B cell (primary cell): ENCODE data around the gene SENP5. TPM values are rescaled to one million over a fixed set of nuclear protein-coding genes. Genes with fewer than 3 reads are reported as not detected.
A peak's percentile ranks its signal among the peaks of the same experiment; 100 is the strongest.

Experiments used
- ATAC-seq: fragments of 200-7000 bp; cut with Tn5 transposase; one replicate; pipeline ENCODE4 v1.10.0; 2021; ENCODE audit warnings: low read depth, mild to moderate bottlenecking, moderate number of reproducible peaks, moderate library complexity
- CTCF ChIA-PET: fragments of 350-600 bp; sonication (Branson Sonifier 250); formaldehyde crosslinking; loops from one replicate; lab custom pipeline; 2021; ENCODE audit warnings: antibody characterized with exemption, inconsistent platforms; lab: Charles Lee
- POLR2A ChIA-PET: fragments of 350-600 bp; sonication (Branson Sonifier 250); formaldehyde crosslinking; loops from one replicate; lab custom pipeline; 2021; ENCODE audit warnings: antibody characterized with exemption; lab: Charles Lee
- DNase-seq: peaks from one replicate; pipeline ENCODE4 v3.0.0; 2013
- H2AFZ ChIP-seq: 2 replicates; pipeline ENCODE4 v1.6.1; 2012; ENCODE audit warnings: mild to moderate bottlenecking, low read depth, low read length; ENCODE audit not compliant: insufficient read depth, poor library complexity, severe bottlenecking
- H3K27ac ChIP-seq, 2 donors: 1 replicate in 1 of 2; 2 replicates in 1 of 2; pipeline ENCODE4 v1.5.1; 2012 to 2013; ENCODE audit warnings: low read length in 2 of 2, mild to moderate bottlenecking in 2 of 2, moderate library complexity in 1 of 2
- H3K27me3 ChIP-seq, 4 experiments: fragments of 200-600 bp in 1 of 4; sonication (generic) in 1 of 4; replicated peaks in 1 of 4; 1 replicate in 2 of 4; 2 replicates in 2 of 4; pipeline versions ENCODE4 v1.6.1 to v1.7.0; 2013 to 2016; ENCODE audit warnings: low read length in 3 of 4, mild to moderate bottlenecking in 2 of 4, mixed read lengths in 1 of 4, moderate library complexity in 1 of 4; ENCODE audit not compliant: insufficient read depth in 4 of 4, control insufficient read depth in 3 of 4; ENCODE audit errors: control extremely low read depth in 1 of 4
- H3K36me3 ChIP-seq, 2 experiments: replicated peaks in 1 of 2; 1 replicate in 1 of 2; 2 replicates in 1 of 2; pipeline versions ENCODE4 v1.6.1 to v1.7.1; 2013; ENCODE audit warnings: low read length in 1 of 2; ENCODE audit not compliant: insufficient read depth in 2 of 2, control insufficient read depth in 1 of 2; ENCODE audit errors: control extremely low read depth in 1 of 2, extremely low read depth in 1 of 2
- H3K4me1 ChIP-seq, 2 donors: fragments of 200-600 bp in 1 of 2; sonication (generic) in 1 of 2; 1 replicate in 1 of 2; 2 replicates in 1 of 2; pipeline versions ENCODE4 v1.5.1 to v1.6.1; 2013 to 2017; ENCODE audit warnings: low read length in 2 of 2; ENCODE audit not compliant: control insufficient read depth in 2 of 2, insufficient read depth in 2 of 2
- H3K4me2 ChIP-seq: replicated peaks from 2 replicates; pipeline ENCODE3; 2012; ENCODE audit warnings: mild to moderate bottlenecking, low read depth, low read length; ENCODE audit not compliant: poor library complexity, severe bottlenecking
- H3K4me3 ChIP-seq, 5 experiments: fragments of 200-600 bp in 1 of 5; sonication (generic) in 1 of 5; 1 replicate in 3 of 5; 2 replicates in 2 of 5; pipeline versions ENCODE4 v1.5.1 to v1.7.0; 2011 to 2016; ENCODE audit warnings: low read length in 4 of 5, mild to moderate bottlenecking in 4 of 5, low read depth in 2 of 5, control low read depth in 1 of 5, moderate library complexity in 1 of 5; ENCODE audit not compliant: insufficient read depth in 1 of 5; ENCODE audit errors: control extremely low read depth in 1 of 5, extremely low read depth in 1 of 5
- H3K79me2 ChIP-seq: fragments of 200-600 bp; sonication (generic); one replicate; pipeline ENCODE4 v1.6.0; 2016; ENCODE audit warnings: low read length; ENCODE audit not compliant: control insufficient read depth, insufficient read depth
- H3K9ac ChIP-seq: fragments of 200-600 bp; sonication (generic); 2 replicates; pipeline ENCODE4 v1.6.1; 2017; ENCODE audit warnings: mild to moderate bottlenecking, low read length, moderate library complexity
- H3K9me3 ChIP-seq, 3 donors: one replicate each; pipeline versions ENCODE4 v1.6.1 to v1.7.1; 2013; ENCODE audit warnings: low read length in 2 of 3; ENCODE audit not compliant: control insufficient read depth in 2 of 3, insufficient read depth in 1 of 3; ENCODE audit errors: control extremely low read depth in 1 of 3
- H4K20me1 ChIP-seq: 2 replicates; pipeline ENCODE4 v1.6.0; 2012; ENCODE audit warnings: mild to moderate bottlenecking, low read length; ENCODE audit not compliant: insufficient read depth, control insufficient read depth, poor library complexity, severe bottlenecking
- H3K27ac Mint-ChIP-seq: one replicate; pipeline ENCODE4 v1.8.0; 2021; ENCODE audit warnings: mixed read lengths
- H3K27me3 Mint-ChIP-seq: one replicate; pipeline ENCODE4 v1.8.0; 2021; ENCODE audit warnings: mixed read lengths
- H3K4me1 Mint-ChIP-seq: one replicate; pipeline ENCODE4 v1.8.0; 2021; ENCODE audit warnings: mixed read lengths
- H3K4me3 Mint-ChIP-seq: one replicate; pipeline ENCODE4 v1.8.0; 2021; ENCODE audit warnings: mixed read lengths
- H3K9me3 Mint-ChIP-seq: one replicate; pipeline ENCODE4 v1.8.0; 2022; ENCODE audit warnings: mixed read lengths; ENCODE audit not compliant: insufficient read depth
- CTCF ChIP-seq: fragments of 200-600 bp; IDR thresholded peaks from one replicate; pipeline ENCODE4 v1.8.0; 2022; ENCODE audit warnings: antibody characterized with exemption, mild to moderate bottlenecking
- EZH2 ChIP-seq: IDR thresholded peaks from 2 replicates; pipeline ENCODE4 v1.6.1; 2012; ENCODE audit warnings: borderline replicate concordance, low read depth, mild to moderate bottlenecking, moderate library complexity, low read length; ENCODE audit not compliant: insufficient read depth, poor library complexity, severe bottlenecking
- WGBS: methylation state at CpG from one replicate; pipeline ENCODE4 v1.1.5; 2013; ENCODE audit warnings: missing lambda C conversion rate; ENCODE audit not compliant: insufficient coverage; 5-methylcytosine and 5-hydroxymethylcytosine counted together
- intact Hi-C: fragments of 100-400 bp; cut with micrococcal nuclease; formaldehyde crosslinking; loops from one replicate; pipeline ENCODE4 v1.10.0; 2022
- polyA plus RNA-seq: library from polyadenylated mRNA; depleted of rRNA; stranded (reverse); fragments of >200 nt; gene quantifications from 2 replicates; pipeline ENCODE4 v1.2.3, GENCODE V29; 2012
- total RNA-seq, 2 donors: library from RNA; stranded (reverse); fragments of 120-200 nt in 1 of 2; gene quantifications; 1 replicate in 1 of 2; 2 replicates in 1 of 2; pipeline versions ENCODE4 v1.2.3 to v1.2.4, GENCODE V29; 2013 to 2022

The SENP5 gene
- total and polyA plus RNA-seq, 2 donors (not counting 1 experiment from before 2014, with no cell fraction given) = 9.2 to 51.5 TPM

- Histone ChIP-seq H3K79me2 (no peaks in the 10 kb centered on the region), H3K4me2 (no peak overlapping the region), H4K20me1 (no peaks in the 10 kb centered on the region), H3K36me3 (peaks cover 0 to 18% of the 10 kb centered on the region in 2 experiments), H3K27me3 (no peaks in the 10 kb centered on the region), H3K4me3 (no peak overlapping the region), H3K9me3 (no peaks in the 10 kb centered on the region), H2AFZ (no peak overlapping the region), H3K9ac (no peak overlapping the region), H3K27ac (no peak overlapping the region), H3K4me1 (peaks cover 12 to 16% of the 10 kb centered on the region in 2 donors)
- Mint-ChIP-seq H3K9me3 (no peaks in the 10 kb centered on the region), H3K27ac (no peak overlapping the region), H3K4me3 (no peak overlapping the region), H3K4me1 (peaks cover 27% of the 10 kb centered on the region), H3K27me3 (no peaks in the 10 kb centered on the region)
- intact Hi-C loops = no loop called here
- 96% methylated on average over 7 of the region's 7 CpGs for WGBS
- ChIA-PET POLR2A (no interaction called here), CTCF (interaction anchor here (1.0 kb wide), 1 partner anchor 91 kb away, joined by 4 read pairs; no protein-coding TSS in a partner anchor)
- TF ChIP-seq EZH2 (no peak), CTCF (no peak)
- DNase-seq = no peak
- ATAC-seq = no peak
Measured at GRCh38 chr3:196927571-196928453, 60.1 kb downstream of the SENP5 start.

GRCh38 chr3:196931157-196931556 lies 63.4 kb downstream of the SENP5 start:
- ATAC-seq = no peak
- intact Hi-C loops = no loop called here
- peaks cover 12 to 18% of the 10 kb centered on the region in 2 donors for H3K4me1 ChIP-seq
- no peak overlapping the region for H2AFZ ChIP-seq
- Mint-ChIP-seq H3K27ac (peak overlapping the region; percentile 87), H3K9me3 (no peaks in the 10 kb centered on the region), H3K4me3 (peak overlapping the region; percentile 65), H3K27me3 (no peaks in the 10 kb centered on the region), H3K4me1 (peaks cover 29% of the 10 kb centered on the region)
- 80% methylated on average over 1 of the region's 4 CpGs for WGBS
- no peaks in the 10 kb centered on the region for H4K20me1 ChIP-seq
- peak overlapping the region; percentile 8 to 74 for H3K27ac ChIP-seq
- no peaks in the 10 kb centered on the region for H3K9me3 ChIP-seq
- no peaks in the 10 kb centered on the region for H3K27me3 ChIP-seq
- H3K4me3 ChIP-seq = no peak overlapping the region
- ChIA-PET CTCF (interaction anchor here (0.5 to 1.9 kb wide), 2 partner anchors 11 to 736 kb away, joined by 3 to 6 read pairs; partner anchors contain the start of gene NCBP2), POLR2A (interaction anchor here (1.8 kb wide), 1 partner anchor 11 kb away, joined by 8 read pairs; the partner anchor contains the start of gene NCBP2)
- no peaks in the 10 kb centered on the region for H3K79me2 ChIP-seq
- TF ChIP-seq EZH2 (no peak), CTCF (no peak)
- H3K4me2 ChIP-seq = peak overlapping the region; percentile 39
- peaks cover 0 to 36% of the 10 kb centered on the region in 2 experiments for H3K36me3 ChIP-seq
- DNase-seq = no peak
- H3K9ac ChIP-seq = peak overlapping the region; percentile 9
